H1 (cell line): ENCODE data around the gene HOXB4. TPM values are rescaled to one million over a fixed set of nuclear protein-coding genes. Genes with fewer than 3 reads are reported as not detected.

Experiments used
- CTCF ChIA-PET: fragments of 300-600 bp; sonication (Branson Sonifier 250); formaldehyde crosslinking; loops from one replicate; lab custom pipeline; 2021; ENCODE audit not compliant: partially characterized antibody; lab: Charles Lee
- POLR2A ChIA-PET: fragments of 300-600 bp; sonication (Branson Sonifier 250); formaldehyde crosslinking; loops from one replicate; lab custom pipeline; 2021; ENCODE audit warnings: inconsistent platforms; ENCODE audit not compliant: partially characterized antibody; lab: Charles Lee
- DNase-seq, 2 experiments: peaks; one replicate each; pipeline versions ENCODE4 v3.0.0 to v3.0.0-alpha.2; 2010 to 2022; ENCODE audit warnings: low spot score in 2 of 2, low read depth in 1 of 2, mixed read lengths in 1 of 2
- FAIRE-seq: peaks from 2 replicates; lab custom pipeline; 2011; peaks lifted over from hg19 to GRCh38; lab: Jason Lieb, UNC
- H2AFZ ChIP-seq: 2 replicates; pipeline ENCODE4 v1.8.1; 2012; ENCODE audit warnings: low read length, inconsistent platforms
- H2AK5ac ChIP-seq: 2 replicates; pipeline ENCODE4 v1.6.1; 2013; ENCODE audit warnings: low read depth, low read length
- H2BK120ac ChIP-seq: replicated peaks from 2 replicates; pipeline ENCODE3; 2013; ENCODE audit warnings: low read depth, low read length, inconsistent platforms
- H2BK12ac ChIP-seq: 2 replicates; pipeline ENCODE4 v1.6.1; 2013; ENCODE audit warnings: low read depth, low read length
- H2BK15ac ChIP-seq: 2 replicates; pipeline ENCODE4 v1.6.1; 2013; ENCODE audit warnings: low read length
- H2BK20ac ChIP-seq: 2 replicates; pipeline ENCODE4 v1.6.1; 2013; ENCODE audit warnings: low read length
- H2BK5ac ChIP-seq: 2 replicates; pipeline ENCODE4 v1.6.1; 2013; ENCODE audit warnings: low read depth, low read length
- H3K14ac ChIP-seq: 2 replicates; pipeline ENCODE4 v1.6.1; 2013; ENCODE audit warnings: inconsistent platforms; ENCODE audit not compliant: insufficient read length
- H3K18ac ChIP-seq: 2 replicates; pipeline ENCODE4 v1.6.1; 2013; ENCODE audit warnings: low read length; ENCODE audit errors: extremely low read depth
- H3K23ac ChIP-seq: 2 replicates; pipeline ENCODE4 v1.6.1; 2013; ENCODE audit warnings: inconsistent platforms; ENCODE audit not compliant: insufficient read length
- H3K23me2 ChIP-seq: 2 replicates; pipeline ENCODE4 v1.6.1; 2013; ENCODE audit warnings: low read depth, low read length
- H3K27ac ChIP-seq: 2 replicates; pipeline ENCODE4 v1.6.1; 2011; ENCODE audit warnings: low read depth, low read length, inconsistent platforms
- H3K27me3 ChIP-seq, 4 experiments: replicated peaks in 1 of 4; 1 replicate in 1 of 4; 2 replicates in 3 of 4; pipeline versions ENCODE4 v1.6.1 to v1.8.1; 2011 to 2013; ENCODE audit warnings: low read length in 3 of 4, mild to moderate bottlenecking in 3 of 4, inconsistent platforms in 2 of 4, mixed read lengths in 2 of 4, moderate library complexity in 1 of 4; ENCODE audit not compliant: control insufficient read depth in 3 of 4, insufficient read depth in 3 of 4; ENCODE audit errors: extremely low read depth in 1 of 4
- H3K36me3 ChIP-seq, 4 experiments: 2 replicates each; pipeline versions ENCODE4 v1.6.1 to v1.8.1; 2011 to 2013; ENCODE audit warnings: mild to moderate bottlenecking in 4 of 4, low read length in 3 of 4, moderate library complexity in 2 of 4, control low read depth in 1 of 4, inconsistent platforms in 1 of 4; ENCODE audit not compliant: insufficient read depth in 4 of 4, control insufficient read depth in 2 of 4
- H3K4ac ChIP-seq: replicated peaks from 2 replicates; pipeline ENCODE3; 2013; ENCODE audit warnings: low read length, low read depth, mixed read lengths, inconsistent platforms; ENCODE audit not compliant: insufficient read length
- H3K4me1 ChIP-seq, 4 experiments: replicated peaks in 1 of 4; 1 replicate in 1 of 4; 2 replicates in 3 of 4; pipeline versions ENCODE4 v1.6.1 to v1.8.1; 2011 to 2013; ENCODE audit warnings: low read length in 3 of 4, inconsistent platforms in 2 of 4, mixed read lengths in 1 of 4; ENCODE audit not compliant: insufficient read depth in 4 of 4, control insufficient read depth in 3 of 4
- H3K4me2 ChIP-seq, 2 experiments: 2 replicates each; pipeline versions ENCODE4 v1.6.1 to v1.8.1; 2011 to 2013; ENCODE audit warnings: low read depth in 2 of 2, low read length in 2 of 2, control low read depth in 1 of 2, inconsistent platforms in 1 of 2, mild to moderate bottlenecking in 1 of 2; ENCODE audit not compliant: insufficient read depth in 1 of 2
- H3K4me3 ChIP-seq, 4 experiments: fragments of 200-600, 300-600 bp in 1 of 4; sonication (generic), shearing (Covaris generic), sonication (Bioruptor Twin) in 1 of 4; 2 replicates each; pipeline versions ENCODE4 v1.5.1 to v1.8.1; 2011 to 2016; ENCODE audit warnings: low read length in 4 of 4, low read depth in 3 of 4, control low read depth in 2 of 4, inconsistent platforms in 2 of 4, mild to moderate bottlenecking in 2 of 4, mixed read lengths in 1 of 4, moderate library complexity in 1 of 4; ENCODE audit not compliant: insufficient read depth in 2 of 4; ENCODE audit errors: extremely low read depth in 1 of 4
- H3K56ac ChIP-seq: replicated peaks from 2 replicates; pipeline ENCODE3; 2013; ENCODE audit warnings: low read depth, mild to moderate bottlenecking, mixed read lengths, low read length, inconsistent platforms; ENCODE audit not compliant: insufficient read length
- H3K79me1 ChIP-seq: 2 replicates; pipeline ENCODE4 v1.6.1; 2013; ENCODE audit warnings: low read depth, low read length, control low read depth
- H3K79me2 ChIP-seq, 2 experiments: 2 replicates each; pipeline versions ENCODE4 v1.6.1 to v1.8.1; 2012 to 2013; ENCODE audit warnings: low read length in 2 of 2, mild to moderate bottlenecking in 2 of 2, inconsistent platforms in 1 of 2; ENCODE audit not compliant: insufficient read depth in 2 of 2, control insufficient read depth in 1 of 2
- H3K9ac ChIP-seq, 4 experiments: replicated peaks in 1 of 4; 1 replicate in 1 of 4; 2 replicates in 3 of 4; pipeline versions ENCODE4 v1.6.1 to v1.8.1; 2011 to 2013; ENCODE audit warnings: low read depth in 3 of 4, low read length in 3 of 4, control low read depth in 2 of 4, mild to moderate bottlenecking in 2 of 4, moderate library complexity in 2 of 4, inconsistent platforms in 1 of 4; ENCODE audit errors: extremely low read depth in 1 of 4
- H3K9me3 ChIP-seq, 2 experiments: 2 replicates each; pipeline versions ENCODE4 v1.6.1 to v1.8.1; 2012 to 2013; ENCODE audit warnings: mild to moderate bottlenecking in 2 of 2, moderate library complexity in 2 of 2, control low read depth in 1 of 2, inconsistent platforms in 1 of 2, low read depth in 1 of 2, low read length in 1 of 2, mixed read lengths in 1 of 2; ENCODE audit not compliant: insufficient read depth in 2 of 2
- H4K20me1 ChIP-seq, 2 experiments: replicated peaks in 1 of 2; 2 replicates each; pipeline versions ENCODE3 to v1.8.1; 2011 to 2013; ENCODE audit warnings: inconsistent platforms in 2 of 2, low read length in 2 of 2, mild to moderate bottlenecking in 1 of 2; ENCODE audit not compliant: insufficient read depth in 2 of 2, control insufficient read depth in 1 of 2
- H4K5ac ChIP-seq: 2 replicates; pipeline ENCODE4 v1.6.1; 2013; ENCODE audit warnings: low read length, low read depth, mixed read lengths, inconsistent platforms; ENCODE audit not compliant: insufficient read length
- H4K8ac ChIP-seq: 2 replicates; pipeline ENCODE4 v1.8.0; 2013; ENCODE audit warnings: mild to moderate bottlenecking, moderate library complexity, low read length, inconsistent platforms; ENCODE audit not compliant: insufficient read depth; ENCODE audit errors: extremely low read depth
- H4K91ac ChIP-seq: replicated peaks from 2 replicates; pipeline ENCODE3; 2013; ENCODE audit warnings: low read length, mixed read lengths, inconsistent platforms; ENCODE audit not compliant: insufficient read length
- ASH2L ChIP-seq: fragments of 200-600, 300-600 bp; sonication (generic); IDR thresholded peaks from one replicate; pipeline ENCODE4 v1.7.1; 2017; ENCODE audit warnings: low read length
- CTBP2 ChIP-seq: IDR thresholded peaks from 2 replicates; pipeline ENCODE4 v1.7.0; 2011; ENCODE audit warnings: borderline replicate concordance, mild to moderate bottlenecking, moderate library complexity, mixed read lengths, low read length; ENCODE audit not compliant: insufficient read depth, insufficient read length
- EGR1 ChIP-seq: IDR thresholded peaks from 2 replicates; pipeline ENCODE4 v1.6.1; 2011; ENCODE audit warnings: low read depth, low read length, borderline replicate concordance
- EP300 ChIP-seq, 2 experiments: IDR thresholded peaks; 1 replicate in 1 of 2; 2 replicates in 1 of 2; pipeline ENCODE4 v1.6.1; 2011 to 2012; ENCODE audit warnings: low read depth in 2 of 2, low read length in 2 of 2, mild to moderate bottlenecking in 2 of 2, borderline replicate concordance in 1 of 2, inconsistent platforms in 1 of 2, moderate library complexity in 1 of 2
- EZH2 ChIP-seq: fragments of 200-600 bp; sonication (generic); IDR thresholded peaks from 2 replicates; pipeline ENCODE4 v1.7.1; 2012; ENCODE audit warnings: low read depth, mild to moderate bottlenecking, moderate library complexity, low read length, inconsistent platforms; ENCODE audit not compliant: severe bottlenecking
- FOSL1 ChIP-seq: IDR thresholded peaks from 2 replicates; pipeline ENCODE4 v1.6.1; 2011; ENCODE audit warnings: mild to moderate bottlenecking, low read depth, low read length, moderate library complexity; ENCODE audit not compliant: insufficient read depth
- RNF2 ChIP-seq: fragments of 200-900, 300-1000 bp; sonication (generic); IDR thresholded peaks from 2 replicates; pipeline ENCODE4 v1.7.1; 2016; ENCODE audit warnings: borderline replicate concordance, low read depth, mild to moderate bottlenecking, antibody characterized with exemption, low read length; ENCODE audit not compliant: poor library complexity, severe bottlenecking; ENCODE audit errors: missing control alignments
- SUZ12 ChIP-seq: fragments of 200-600 bp; sonication (generic); IDR thresholded peaks from 2 replicates; pipeline ENCODE4 v1.6.1; 2012; ENCODE audit warnings: mild to moderate bottlenecking, inconsistent platforms, low read length, moderate library complexity, mixed read lengths
- YY1 ChIP-seq: IDR thresholded peaks from 2 replicates; pipeline ENCODE4 v1.6.1; 2011; ENCODE audit warnings: low read depth, mild to moderate bottlenecking, low read length
- WGBS, 2 experiments: shearing (Covaris generic) in 1 of 2; methylation state at CpG; one replicate each; pipeline versions ENCODE4 v1.1.6 to v1.1.7; 2013 to 2015; ENCODE audit warnings: low lambda C conversion rate in 2 of 2, mixed read lengths in 2 of 2, inconsistent platforms in 1 of 2, low coverage in 1 of 2, missing lambda C conversion rate in 1 of 2; ENCODE audit not compliant: insufficient replicate concordance in 2 of 2, insufficient coverage in 1 of 2, insufficient read length in 1 of 2; ENCODE audit errors: extremely low coverage in 1 of 2, missing lambda C conversion rate in 1 of 2; 5-methylcytosine and 5-hydroxymethylcytosine counted together
- polyA plus RNA-seq, 7 experiments: library from polyadenylated mRNA; depleted of rRNA in 3 of 7; stranded (reverse) in 5 of 7; unstranded in 2 of 7; fragments of >200 nt in 5 of 7; fragments of 200-250 nt in 2 of 7; gene quantifications; 1 replicate in 5 of 7; 2 replicates in 1 of 7; 4 replicates in 1 of 7; pipeline versions ENCODE4 v1.2.1 to v1.2.3, GENCODE V29; 2011 to 2013; ENCODE audit warnings: missing spikeins in 2 of 7, mixed read lengths in 2 of 7
- total RNA-seq: library from RNA; stranded (reverse); fragmentation: NEBNext Ultra II Directional; extraction: Animal tissue kit (Norgen Biotek cat#: 25700); gene quantifications from 2 replicates; pipeline ENCODE4 v1.2.1, GENCODE V29; 2021

The HOXB4 gene
- total and polyA plus RNA-seq, 2 of the 8 experiments (the other 6 are each of a cell fraction or from before 2014, with no cell fraction given): not detected

- Histone ChIP-seq H2BK5ac (no peak overlapping the region), H3K14ac (no peak overlapping the region), H2AK5ac (no peak overlapping the region), H3K4ac (no peak overlapping the region), H3K36me3 (no peaks in the 10 kb centered on the region; a peak in 1 of 8 replicates), H4K91ac (no peak overlapping the region), H3K9ac (no peak overlapping the region), H3K4me2 (peak overlapping the region in 1 of 2 experiments; percentile 5; a peak in 1 of 4 replicates), H2BK15ac (no peak overlapping the region), H3K4me3 (no peak overlapping the region), H3K27ac (no peak overlapping the region), H2AFZ (no peak overlapping the region), H2BK12ac (no peak overlapping the region; the same call in 1 of the 2 replicates), H3K23ac (no peak overlapping the region), H3K56ac (no peak overlapping the region), H2BK20ac (no peak overlapping the region), H3K18ac (no peak overlapping the region), H3K23me2 (no peaks in the 10 kb centered on the region), H4K5ac (no peak overlapping the region), H3K4me1 (peaks cover 0 to 5% (median 3%) of the 10 kb centered on the region in 4 experiments; a peak in 4 of 7 replicates), H4K20me1 (peaks cover 13 to 45% of the 10 kb centered on the region in 2 experiments), H3K27me3 (peaks cover 99 to 100% (median 100%) of the 10 kb centered on the region in 4 experiments), H3K79me2 (no peaks in the 10 kb centered on the region), H2BK120ac (no peak overlapping the region), H3K9me3 (no peaks in the 10 kb centered on the region), H3K79me1 (no peaks in the 10 kb centered on the region), H4K8ac (no peak overlapping the region)
- FAIRE-seq (no peak), DNase-seq (no peak)
- POLR2A ChIA-PET: no interaction called here
- CTCF ChIA-PET: interaction anchor here (0.6 to 4.8 kb wide), 4 partner anchors 21 to 114 kb away, joined by 3 to 32 read pairs (median 5); partner anchors contain the start of gene HOXB5
- WGBS, 2 experiments: 5% methylated on average over 24 of the region's 26 CpGs; no CpG with 5 or more reads in 1 of the 2 experiments
- peak; percentile 96 for TF ChIP-seq RNF2
- peak; percentile 88 for TF ChIP-seq SUZ12
- peak; percentile 92 for TF ChIP-seq CTBP2
- peak; percentile 34; the same call in 1 of the 2 replicates for TF ChIP-seq EGR1
- TF ChIP-seq YY1: 0 out of 2 replicates have a peak, but pooled peaks have one; percentile 7
- no peak for TF ChIP-seq ASH2L
- peak; percentile 63 for TF ChIP-seq EZH2
- TF ChIP-seq EP300 (IDR thresholded peaks at IDR 0.05; ENCODE audit: borderline replicate concordance in 1 of 2, low read depth in 2 of 2, low read length in 2 of 2): no peak
- TF ChIP-seq FOSL1: no peak
Measured at GRCh38 chr17:48571024-48571818, 6.9 kb downstream of the HOXB4 start.
